ENCODE measurements around the gene ZNF354B.
A peak's percentile ranks its signal among the peaks of the same experiment; 100 is the strongest.

Gene ZNF354B

DNA sequence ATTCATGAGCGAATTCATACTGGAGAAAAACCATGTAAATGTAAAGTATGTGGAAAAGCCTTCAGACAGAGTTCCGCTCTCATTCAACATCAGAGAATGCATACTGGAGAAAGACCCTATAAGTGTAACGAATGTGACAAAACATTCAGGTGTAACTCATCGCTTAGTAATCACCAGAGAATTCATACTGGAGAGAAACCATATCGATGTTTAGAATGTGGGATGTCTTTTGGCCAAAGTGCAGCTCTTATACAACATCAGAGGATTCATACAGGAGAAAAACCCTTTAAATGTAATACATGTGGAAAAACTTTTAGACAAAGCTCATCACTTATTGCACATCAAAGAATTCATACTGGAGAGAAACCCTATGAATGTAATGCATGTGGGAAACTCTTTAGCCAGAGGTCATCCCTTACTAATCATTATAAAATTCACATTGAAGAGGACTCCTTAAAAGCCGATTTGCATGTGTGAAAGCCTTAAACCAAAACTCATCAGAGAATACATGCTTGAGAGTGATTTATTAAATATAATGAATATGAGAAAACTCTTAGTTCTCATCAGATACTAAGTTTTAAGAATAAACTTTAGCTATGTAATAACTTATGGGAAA, 24.2 kb downstream of the ZNF354B start:
- no peak for DNase-seq (ENCODE audit: low spot score)

DNA sequence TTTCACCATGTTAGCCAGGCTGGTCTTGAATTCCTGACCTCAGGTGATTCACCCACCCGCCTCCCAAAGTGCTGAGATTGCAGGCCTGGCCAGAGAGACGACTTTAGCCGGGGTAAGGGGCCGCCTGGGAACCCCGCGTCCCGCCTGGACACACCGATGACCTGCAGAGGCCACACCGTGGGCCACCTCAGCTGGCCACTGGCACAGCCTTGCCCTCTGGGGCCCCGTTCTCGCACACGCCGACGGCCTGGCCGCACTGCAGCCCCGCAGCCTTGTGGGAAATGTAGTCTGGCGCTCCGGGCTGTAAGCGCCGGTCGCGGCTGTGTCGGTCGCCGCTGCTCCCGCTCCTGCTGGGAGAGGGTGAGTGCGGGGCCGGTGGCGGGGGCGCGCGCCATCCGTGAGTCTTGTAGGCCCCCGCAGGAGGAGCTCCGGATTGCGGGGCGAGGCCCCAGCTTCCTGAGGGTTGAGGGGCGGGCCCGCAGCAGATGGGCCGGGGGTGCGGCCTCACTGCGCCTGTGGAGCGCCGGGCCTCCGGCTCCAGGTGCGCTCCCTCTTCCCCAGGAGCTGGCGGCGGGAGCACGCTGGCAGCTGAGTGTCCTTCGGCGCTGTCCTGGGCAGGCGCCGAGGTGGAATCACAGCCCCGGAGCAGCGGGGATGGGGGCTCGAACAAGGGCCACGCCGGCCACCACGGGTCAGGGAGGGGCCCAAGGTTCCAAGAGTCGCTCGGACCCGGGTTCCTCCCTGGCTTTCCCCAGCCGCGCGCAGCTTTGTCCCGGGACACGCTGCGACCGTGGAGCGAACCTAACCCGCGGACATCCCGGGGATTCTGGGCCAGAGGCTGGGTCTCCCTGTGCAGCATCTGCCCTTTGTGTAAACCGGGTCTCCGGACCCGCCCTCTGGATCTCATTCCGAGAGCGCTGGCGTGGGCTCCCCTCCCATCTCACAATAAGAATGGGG, 36.1 kb downstream of the ZNF354B start, which contains the start of gene ZFP2:
ZFP2 (plus strand) TSS at position 299 of the 957 bp plus-strand sequence. CDS start 35,401 bp downstream, outside the sequence.
- DNase-seq (ENCODE audit: low spot score), result peak; percentile 63

- no peak for DNase-seq (ENCODE audit: low spot score)
Observed at GRCh38 chr5:178899289-178899688, 39.5 kb downstream of the ZNF354B start.

GRCh38 chr5:178902849-178903248, 43.1 kb downstream of the ZNF354B start:
- no peak for DNase-seq (ENCODE audit: low spot score)

- no peak for DNase-seq (ENCODE audit: low spot score)
Observed at GRCh38 chr5:178931846-178932760, 72.3 kb downstream of the ZNF354B start.
